ENCODE results near the gene MED12. TPM values are rescaled to one million over a fixed set of nuclear protein-coding genes. Genes with fewer than 3 reads are reported as not detected.

Gene MED12
- total and polyA plus RNA-seq, 10 of the 15 experiments (the other 5 are each of a cell fraction or from before 2014, with no cell fraction given): 0.68 to 28.5 (median 13.7) TPM

GRCh38 chrX:71100581-71101505, 17.6 kb upstream of the MED12 start:
- no peak for ATAC-seq
- H3K79me2 ChIP-seq (ENCODE audit: control insufficient read depth, insufficient read depth, low read length): no peaks in the 10 kb centered on the region
- FAIRE-seq: no peak
- H3K4me2 ChIP-seq (ENCODE audit: control insufficient read depth, insufficient read depth): no peak overlapping the region
- POLR2A ChIA-PET: interaction anchor here (5.1 to 5.8 kb wide), 2 partner anchors 11 to 17 kb away, joined by 34 to 60 read pairs; partner anchors contain the start of genes IL2RG and MED12
- peaks cover 3% of the 10 kb centered on the region; the same call in 1 of the 2 replicates for H3K4me1 ChIP-seq (ENCODE audit: control insufficient read depth, insufficient read depth, low read length)
- H2AFZ ChIP-seq (ENCODE audit: control insufficient read depth, low read depth, low read length): no peak overlapping the region
- H3K36me3 ChIP-seq (ENCODE audit: control insufficient read depth in 2 of 2, insufficient read depth in 2 of 2, low read length in 1 of 2): no peaks in the 10 kb centered on the region
- no peak overlapping the region for H3K9ac ChIP-seq (ENCODE audit: control insufficient read depth, insufficient read depth, low read length)
- WGBS (ENCODE audit: insufficient coverage, insufficient replicate concordance, low lambda C conversion rate, missing lambda C conversion rate): 67% methylated on average over 31 of the region's 31 CpGs
- in situ Hi-C loops (cut with MboI): no loop called here
- CTCF ChIA-PET: interaction anchor here (0.5 to 5.2 kb wide), 6 partner anchors 11 to 563 kb away, joined by 3 to 82 read pairs (median 24); partner anchors contain the start of genes IL2RG and MED12
- no TSS peak for BruUV-seq (replicated peaks)
- no peak for DNase-seq (ENCODE audit: low read depth, low spot score)
- no peaks in the 10 kb centered on the region for H3K27me3 ChIP-seq (replicated peaks in 1 of 2; ENCODE audit: control insufficient read depth in 2 of 2, insufficient read depth in 2 of 2, low read length in 1 of 2)
- H3K4me3 ChIP-seq: no peak overlapping the region
- SMC1A ChIA-PET (ENCODE audit: uncharacterized antibody, unreplicated experiment): interaction anchor here (2.1 to 6.2 kb wide), 6 partner anchors 11 to 82 kb away, joined by 7 to 46 read pairs (median 16); partner anchors contain the start of genes IL2RG and MED12
- H3K9me3 ChIP-seq (replicated peaks; ENCODE audit: control insufficient read depth, insufficient read depth, low read length): no peaks in the 10 kb centered on the region; the same call in 2 of the 3 replicates
- intact Hi-C loops (cut with micrococcal nuclease; ENCODE audit: unreplicated experiment): no loop called here
- no peaks in the 10 kb centered on the region for H4K20me1 ChIP-seq (ENCODE audit: control insufficient read depth, insufficient read depth)
- RAD21 ChIA-PET (ENCODE audit: unreplicated experiment): interaction anchor here (0.6 to 3.3 kb wide), 6 partner anchors 11 to 79 kb away, joined by 3 to 29 read pairs (median 12); partner anchors contain the start of genes IL2RG, MED12 and NLGN3
- no peak overlapping the region for H3K27ac ChIP-seq (ENCODE audit: control insufficient read depth, insufficient read depth)
- TF ChIP-seq MTA2 (IDR thresholded peaks at IDR 0.05; ENCODE audit: low read depth) (no peak), USF1 (IDR thresholded peaks at IDR 0.05; ENCODE audit: borderline replicate concordance, extremely low read length, insufficient read depth, low read depth, low read length) (no peak), ZNF687 (IDR thresholded peaks at IDR 0.05) (no peak), TCF7 (IDR thresholded peaks at IDR 0.05; ENCODE audit: borderline replicate concordance) (no peak), NFYB (IDR thresholded peaks at IDR 0.05; ENCODE audit: insufficient read depth, low read depth, low read length) (no peak), MTA3 (IDR thresholded peaks at IDR 0.05; ENCODE audit: borderline replicate concordance, low read length) (no peak), PML (IDR thresholded peaks at IDR 0.05; ENCODE audit: low read length) (no peak), POLR2A (IDR thresholded peaks at IDR 0.05; ENCODE audit: low read depth, low read length) (peak; percentile 31; the same call in 1 of the 2 replicates), CHD4 (IDR thresholded peaks at IDR 0.05) (no peak), IKZF2 (IDR thresholded peaks at IDR 0.05) (no peak), ATF2 (IDR thresholded peaks at IDR 0.05; ENCODE audit: low read length) (no peak), BHLHE40 (IDR thresholded peaks at IDR 0.05; ENCODE audit: borderline replicate concordance in 1 of 2, low read depth in 2 of 2, low read length in 1 of 2) (no peak), NFYA (IDR thresholded peaks at IDR 0.05; ENCODE audit: borderline replicate concordance, low read depth, low read length) (no peak), HDAC2 (IDR thresholded peaks at IDR 0.05) (no peak)
